SK-N-SH treated with all-trans-retinoic acid at 6 μM for 48 hours (cell line): ENCODE results near the gene RPTN.

Source experiments
- ARNTL ChIP-seq: fragments of 450-650 bp; formaldehyde crosslinking; IDR thresholded peaks from 2 replicates; pipeline ENCODE4 v1.5.0; 2020; ENCODE audit warnings: low read depth, mild to moderate bottlenecking, moderate library complexity, borderline replicate concordance
- BACH2 ChIP-seq: fragments of 250-450 bp; sonication (Bioruptor Pico); IDR thresholded peaks from 2 replicates; pipeline ENCODE4 v1.9.0; 2021; ENCODE audit warnings: mild to moderate bottlenecking, borderline replicate concordance
- CREB5 ChIP-seq: fragments of 250-450 bp; sonication (Bioruptor Pico); IDR thresholded peaks from 2 replicates; pipeline ENCODE4 v1.5.1; 2020; ENCODE audit warnings: low read depth, mild to moderate bottlenecking, moderate library complexity
- PATZ1 ChIP-seq: fragments of 250-450 bp; sonication (Bioruptor Pico); IDR thresholded peaks from 2 replicates; pipeline ENCODE4 v1.8.0; 2020; ENCODE audit warnings: mild to moderate bottlenecking, moderate library complexity, borderline replicate concordance
- POU6F1 ChIP-seq: fragments of 250-450 bp; sonication (Bioruptor Pico); IDR thresholded peaks from 2 replicates; pipeline ENCODE4 v1.8.0; 2021; ENCODE audit warnings: low read depth, mild to moderate bottlenecking, moderate library complexity, borderline replicate concordance
- PPARA ChIP-seq: fragments of 250-450 bp; sonication (Bioruptor Pico); IDR thresholded peaks from 2 replicates; pipeline ENCODE4 v1.5.0; 2020; ENCODE audit warnings: mild to moderate bottlenecking, borderline replicate concordance
- RARB ChIP-seq: fragments of 250-450 bp; sonication (Bioruptor Pico); IDR thresholded peaks from 2 replicates; pipeline ENCODE4 v1.8.0; 2021; ENCODE audit warnings: mild to moderate bottlenecking, moderate library complexity
- SNAI2 ChIP-seq: fragments of 250-450 bp; sonication (Bioruptor Pico); IDR thresholded peaks from 2 replicates; pipeline ENCODE4 v1.5.0; 2020; ENCODE audit warnings: mild to moderate bottlenecking, moderate library complexity
- TOX ChIP-seq: fragments of 250-450 bp; sonication (Bioruptor Pico); IDR thresholded peaks from 2 replicates; pipeline ENCODE4 v1.8.0; 2021; ENCODE audit warnings: mild to moderate bottlenecking, moderate library complexity, borderline replicate concordance
- TSHZ2 ChIP-seq: fragments of 250-450 bp; sonication (Bioruptor Pico); IDR thresholded peaks from 2 replicates; pipeline ENCODE4 v1.5.0; 2020; ENCODE audit warnings: mild to moderate bottlenecking, moderate library complexity
- ZC3H10 ChIP-seq: fragments of 250-450 bp; sonication (Bioruptor Pico); IDR thresholded peaks from 2 replicates; pipeline ENCODE4 v1.5.1; 2021; ENCODE audit warnings: mild to moderate bottlenecking, moderate library complexity
- ZFP3 ChIP-seq: fragments of 250-450 bp; sonication (Bioruptor Pico); IDR thresholded peaks from 2 replicates; pipeline ENCODE4 v1.5.0; 2020; ENCODE audit warnings: mild to moderate bottlenecking, moderate library complexity
- ZNF70 ChIP-seq: fragments of 450-650 bp; formaldehyde crosslinking; IDR thresholded peaks from 2 replicates; pipeline ENCODE4 v1.5.0; 2020; ENCODE audit warnings: mild to moderate bottlenecking, moderate library complexity
- ZNF8 ChIP-seq: fragments of 450-650 bp; formaldehyde crosslinking; IDR thresholded peaks from 2 replicates; pipeline ENCODE4 v1.5.0; 2020; ENCODE audit warnings: mild to moderate bottlenecking, moderate library complexity

GRCh38 chr1:152127673-152128072, 31.4 kb downstream of the RPTN start:
- TF ChIP-seq PATZ1 (CRISPR knock-in tag) (no peak), ZC3H10 (CRISPR knock-in tag) (no peak), TSHZ2 (CRISPR knock-in tag) (no peak), ZNF70 (CRISPR knock-in tag) (no peak), SNAI2 (no peak), ZFP3 (CRISPR knock-in tag) (no peak), ARNTL (CRISPR knock-in tag) (no peak), RARB (CRISPR knock-in tag) (no peak), CREB5 (no peak), PPARA (no peak), POU6F1 (CRISPR knock-in tag) (no peak), ZNF8 (CRISPR knock-in tag) (no peak), TOX (CRISPR knock-in tag) (no peak), BACH2 (no peak)
